Activated T-helper 2 cell treated with anti-CD3 and anti-CD28 coated beads, Interferon-gamma antibody, Interleukin-2, Interleukin-4, amounts not matched to agents 10 μg/mL and 5 μg/mL and 100 μg/mL, durations not matched to agents 14 hours and 24 hours and 36 hours (primary cell): ENCODE measurements around the gene NOP14. TPM values are rescaled to one million over a fixed set of nuclear protein-coding genes. Genes with fewer than 3 reads are reported as not detected.
A peak's percentile ranks its signal among the peaks of the same experiment; 100 is the strongest.

Source experiments
- DNase-seq: peaks from one replicate; pipeline ENCODE4 v3.0.0; 2021; ENCODE audit warnings: low spot score
- H3K27ac Mint-ChIP-seq: one replicate; pipeline ENCODE4 v1.8.0; 2021; ENCODE audit warnings: mixed read lengths
- H3K27me3 Mint-ChIP-seq: one replicate; pipeline ENCODE4 v1.8.0; 2021; ENCODE audit warnings: low read depth, mixed read lengths
- H3K36me3 Mint-ChIP-seq: one replicate; pipeline ENCODE4 v1.8.0; 2021; ENCODE audit warnings: low read depth, mixed read lengths
- H3K4me1 Mint-ChIP-seq: one replicate; pipeline ENCODE4 v1.8.0; 2021; ENCODE audit warnings: low read depth, mixed read lengths
- H3K4me3 Mint-ChIP-seq: one replicate; pipeline ENCODE4 v1.8.0; 2021; ENCODE audit warnings: low read depth, mild to moderate bottlenecking, moderate library complexity, mixed read lengths
- H3K9me3 Mint-ChIP-seq: one replicate; pipeline ENCODE4 v1.8.0; 2021; ENCODE audit warnings: mixed read lengths
- intact Hi-C: fragments of 100-400 bp; cut with micrococcal nuclease; formaldehyde crosslinking; loops from one replicate; pipeline ENCODE4 v1.15.1; 2023
- total RNA-seq: library from RNA; stranded (reverse); gene quantifications from 2 replicates; pipeline ENCODE4 v1.2.3, GENCODE V29; 2022

NOP14 gene
- total RNA-seq, 1 donor from 2014 or later: 106 TPM

DNA sequence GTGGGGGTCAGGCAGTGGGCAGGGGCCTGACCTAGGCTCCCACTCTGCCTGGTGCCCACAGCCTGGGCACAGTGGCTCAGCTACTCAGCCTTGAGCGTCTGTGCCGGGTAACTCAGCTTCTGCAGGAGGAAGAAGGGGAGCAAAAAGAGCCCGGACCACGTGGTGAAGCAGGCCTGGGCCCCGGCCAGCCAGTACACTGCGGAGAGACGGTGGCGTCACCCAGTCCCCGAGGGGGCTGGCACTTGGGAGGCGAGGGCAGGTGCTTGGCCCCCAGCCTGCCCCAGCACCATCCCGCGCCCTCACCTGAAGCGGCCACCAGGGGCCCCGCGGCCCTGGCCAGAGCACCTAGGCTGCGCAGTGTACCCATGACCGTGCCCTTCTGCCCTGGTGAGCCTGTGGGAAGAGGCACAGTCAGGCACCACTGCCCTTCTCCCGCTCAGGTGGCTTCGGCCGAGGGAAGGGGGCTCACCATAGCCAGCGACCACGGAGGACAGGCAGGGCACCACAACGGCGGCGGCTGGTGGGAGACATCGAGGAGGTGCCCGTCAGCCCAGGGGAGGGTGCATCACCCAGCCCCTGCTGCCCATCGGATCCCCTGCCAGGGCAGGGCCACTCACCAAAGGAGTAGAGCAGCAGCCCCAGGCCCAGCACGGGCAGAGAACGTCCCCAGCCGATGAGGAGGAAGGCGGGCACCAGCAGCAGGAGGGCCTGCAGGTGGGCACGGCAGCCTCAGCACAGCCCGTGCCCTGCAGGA lies 32.3 kb downstream of the NOP14 start:
- intact Hi-C loops: no loop called here
- Mint-ChIP-seq H3K36me3 (peaks cover 63% of the 10 kb centered on the region), H3K27me3 (no peaks in the 10 kb centered on the region), H3K4me3 (peak overlapping the region; percentile 30), H3K4me1 (peaks cover 17% of the 10 kb centered on the region), H3K27ac (peak overlapping the region; percentile 82), H3K9me3 (no peaks in the 10 kb centered on the region)
- no peak for DNase-seq

DNA sequence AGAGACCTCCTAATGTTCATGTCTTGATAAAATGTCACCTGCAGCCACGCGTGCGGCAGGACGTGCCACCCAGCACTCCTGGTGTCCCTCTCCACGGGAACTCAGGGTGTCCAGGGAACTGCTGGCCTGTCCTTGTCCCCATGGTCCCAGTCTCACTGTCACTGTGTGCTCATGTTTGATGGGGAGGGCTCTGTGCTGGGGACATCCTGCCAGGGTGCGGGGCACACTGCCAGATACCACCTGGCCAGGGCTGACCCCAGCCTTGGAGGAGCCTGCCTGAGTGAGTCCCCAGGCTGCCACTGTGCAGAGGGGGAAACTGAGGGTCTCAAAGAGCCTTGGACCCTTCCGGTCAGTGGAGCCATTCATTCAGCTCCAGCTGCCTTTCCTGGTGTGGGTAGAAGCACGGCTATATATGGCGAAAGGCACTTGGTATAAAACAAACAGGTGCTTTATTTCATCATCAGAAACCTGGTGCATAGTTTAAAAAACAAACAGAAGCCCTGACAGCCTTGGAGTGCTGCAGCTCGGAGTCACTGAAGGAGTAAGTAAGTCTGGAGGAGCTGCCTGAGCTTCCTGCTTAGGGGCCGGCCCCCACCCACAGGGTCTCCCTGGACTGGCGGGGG lies 33.0 kb downstream of the NOP14 start:
- no peaks in the 10 kb centered on the region for H3K27me3 Mint-ChIP-seq
- DNase-seq: no peak
- intact Hi-C loops: no loop called here
- H3K9me3 Mint-ChIP-seq: no peaks in the 10 kb centered on the region
- no peak overlapping the region for H3K27ac Mint-ChIP-seq
- H3K4me3 Mint-ChIP-seq: peak overlapping the region; percentile 30
- H3K36me3 Mint-ChIP-seq: peaks cover 60% of the 10 kb centered on the region
- H3K4me1 Mint-ChIP-seq: peaks cover 12% of the 10 kb centered on the region

DNA sequence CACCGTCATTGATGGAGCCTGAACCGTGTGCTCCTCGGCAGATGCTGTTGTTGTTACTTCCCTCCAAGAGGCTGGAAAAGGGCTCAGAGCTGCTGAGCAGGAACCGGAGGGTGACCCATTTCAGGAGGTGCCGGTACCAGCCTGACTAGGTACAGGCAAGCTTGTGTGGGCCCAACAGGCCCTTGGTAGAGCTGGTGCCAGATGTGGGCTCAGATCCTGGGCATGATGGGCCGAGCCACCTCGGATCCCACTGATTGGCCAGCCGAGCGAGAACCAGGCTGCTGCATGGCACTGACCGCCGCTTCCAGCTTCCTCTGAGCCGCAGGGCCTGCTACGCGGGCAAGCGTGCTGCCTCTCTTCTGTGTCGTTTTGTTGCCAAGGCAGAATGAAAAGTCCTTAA lies 33.7 kb downstream of the NOP14 start:
- Mint-ChIP-seq H3K27ac (peak overlapping the region; percentile 33), H3K4me3 (no peak overlapping the region), H3K36me3 (peaks cover 66% of the 10 kb centered on the region), H3K9me3 (no peaks in the 10 kb centered on the region), H3K4me1 (peaks cover 12% of the 10 kb centered on the region), H3K27me3 (no peaks in the 10 kb centered on the region)
- intact Hi-C loops: no loop called here
- no peak for DNase-seq

GRCh38 chr4:2928242-2929176 lies 34.7 kb downstream of the NOP14 start:
- intact Hi-C loops: no loop called here
- Mint-ChIP-seq H3K4me3 (no peak overlapping the region), H3K27me3 (no peaks in the 10 kb centered on the region), H3K27ac (peak overlapping the region; percentile 47), H3K4me1 (peaks cover 15% of the 10 kb centered on the region), H3K9me3 (no peaks in the 10 kb centered on the region), H3K36me3 (peaks cover 72% of the 10 kb centered on the region)
- DNase-seq: no peak

DNA sequence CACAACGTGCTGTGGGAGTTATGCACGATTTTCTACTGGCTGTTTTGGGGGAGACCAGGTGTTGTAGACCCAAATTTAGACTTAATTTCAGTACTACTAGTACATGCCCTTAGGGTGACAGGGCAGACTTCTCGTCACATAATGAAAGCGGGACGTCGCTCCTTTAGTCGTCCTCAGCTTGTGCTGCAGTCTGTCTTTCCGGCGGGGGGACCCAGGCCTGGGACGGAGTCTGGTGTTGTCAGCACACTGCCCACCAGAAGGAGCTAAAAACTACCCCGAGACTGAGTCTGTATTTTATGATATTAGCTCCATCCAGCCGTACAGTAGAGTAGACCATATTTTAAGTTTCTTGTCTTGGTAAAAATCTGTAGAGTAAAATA lies 35.5 kb downstream of the NOP14 start:
- Mint-ChIP-seq H3K4me3 (no peak overlapping the region), H3K36me3 (peaks cover 68% of the 10 kb centered on the region), H3K9me3 (no peaks in the 10 kb centered on the region), H3K27me3 (no peaks in the 10 kb centered on the region), H3K4me1 (peaks cover 13% of the 10 kb centered on the region), H3K27ac (peak overlapping the region; percentile 47)
- intact Hi-C loops: no loop called here
- DNase-seq: no peak

GRCh38 chr4:2927016-2927695 lies 36.0 kb downstream of the NOP14 start:
- DNase-seq: no peak
- peak overlapping the region; percentile 47 for H3K27ac Mint-ChIP-seq
- no peaks in the 10 kb centered on the region for H3K27me3 Mint-ChIP-seq
- peaks cover 71% of the 10 kb centered on the region for H3K36me3 Mint-ChIP-seq
- no peaks in the 10 kb centered on the region for H3K9me3 Mint-ChIP-seq
- no peak overlapping the region for H3K4me3 Mint-ChIP-seq
- H3K4me1 Mint-ChIP-seq: peaks cover 15% of the 10 kb centered on the region
- intact Hi-C loops: no loop called here

DNA sequence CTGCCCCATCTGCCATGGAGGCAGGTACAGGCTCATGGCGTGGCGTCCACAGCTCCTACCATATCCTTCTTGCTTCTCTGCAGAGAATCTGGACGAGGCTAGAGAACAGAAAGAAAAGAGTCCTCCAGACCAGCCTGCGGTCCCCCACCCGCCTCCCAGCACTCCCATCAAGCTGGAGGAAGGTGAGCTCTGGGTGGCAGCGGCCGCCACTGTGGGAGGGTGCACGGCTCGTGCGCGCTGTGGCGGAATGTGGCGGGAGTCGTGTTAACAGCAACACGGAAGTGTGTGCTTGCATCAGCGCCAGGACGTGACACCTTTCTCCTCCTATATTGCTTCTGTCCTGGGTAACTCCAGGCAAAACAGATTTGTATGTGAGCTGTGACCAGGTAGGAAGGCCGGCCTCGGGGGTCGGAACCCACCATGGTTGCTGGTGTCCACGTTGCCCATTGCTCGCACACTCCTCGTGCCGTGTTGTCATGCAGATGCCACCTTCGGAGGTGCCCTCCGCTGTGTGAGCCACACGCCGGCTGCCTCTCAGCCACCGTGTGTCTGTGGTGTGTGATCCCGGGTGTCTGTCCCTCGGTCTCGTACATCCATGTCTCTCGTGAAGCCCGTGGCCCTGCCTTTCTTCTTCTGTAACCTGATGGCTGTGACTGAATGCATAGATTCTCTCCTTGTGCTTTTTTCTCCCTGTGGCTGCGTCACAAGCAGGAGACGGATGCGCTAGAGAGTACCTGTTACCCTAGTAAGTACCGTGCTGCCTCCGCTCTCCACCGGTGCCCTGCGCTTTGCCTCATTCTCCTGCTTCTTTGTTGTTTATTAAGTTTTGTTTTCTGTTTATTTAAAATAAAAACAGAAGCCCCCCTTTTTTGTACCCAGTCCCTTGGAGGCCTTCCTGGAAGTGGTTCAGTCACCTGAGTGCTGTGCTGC lies 37.0 kb downstream of the NOP14 start:
- intact Hi-C loops: no loop called here
- peaks cover 19% of the 10 kb centered on the region for H3K4me1 Mint-ChIP-seq
- H3K4me3 Mint-ChIP-seq: no peak overlapping the region
- H3K27me3 Mint-ChIP-seq: no peaks in the 10 kb centered on the region
- no peak overlapping the region for H3K27ac Mint-ChIP-seq
- DNase-seq: no peak
- peaks cover 74% of the 10 kb centered on the region for H3K36me3 Mint-ChIP-seq
- H3K9me3 Mint-ChIP-seq: no peaks in the 10 kb centered on the region

- no peak overlapping the region for H3K4me3 Mint-ChIP-seq
- peaks cover 76% of the 10 kb centered on the region for H3K36me3 Mint-ChIP-seq
- peaks cover 22% of the 10 kb centered on the region for H3K4me1 Mint-ChIP-seq
- no peaks in the 10 kb centered on the region for H3K9me3 Mint-ChIP-seq
- intact Hi-C loops: no loop called here
- H3K27me3 Mint-ChIP-seq: no peaks in the 10 kb centered on the region
- DNase-seq: no peak
- H3K27ac Mint-ChIP-seq: no peak overlapping the region
Observed at GRCh38 chr4:2925496-2925895, 37.7 kb downstream of the NOP14 start.

GRCh38 chr4:2924765-2925301 lies 38.4 kb downstream of the NOP14 start:
- intact Hi-C loops: no loop called here
- Mint-ChIP-seq H3K36me3 (peaks cover 78% of the 10 kb centered on the region), H3K27me3 (no peaks in the 10 kb centered on the region), H3K9me3 (peaks cover 4% of the 10 kb centered on the region), H3K4me1 (peaks cover 25% of the 10 kb centered on the region), H3K4me3 (no peak overlapping the region), H3K27ac (peak overlapping the region; percentile 17)
- DNase-seq: no peak

- DNase-seq: no peak
- Mint-ChIP-seq H3K36me3 (peaks cover 78% of the 10 kb centered on the region), H3K27me3 (no peaks in the 10 kb centered on the region), H3K4me3 (no peak overlapping the region), H3K4me1 (peaks cover 25% of the 10 kb centered on the region), H3K9me3 (peaks cover 8% of the 10 kb centered on the region), H3K27ac (peak overlapping the region; percentile 17)
- intact Hi-C loops: no loop called here
Observed at GRCh38 chr4:2924286-2924685, 38.9 kb downstream of the NOP14 start.

DNA sequence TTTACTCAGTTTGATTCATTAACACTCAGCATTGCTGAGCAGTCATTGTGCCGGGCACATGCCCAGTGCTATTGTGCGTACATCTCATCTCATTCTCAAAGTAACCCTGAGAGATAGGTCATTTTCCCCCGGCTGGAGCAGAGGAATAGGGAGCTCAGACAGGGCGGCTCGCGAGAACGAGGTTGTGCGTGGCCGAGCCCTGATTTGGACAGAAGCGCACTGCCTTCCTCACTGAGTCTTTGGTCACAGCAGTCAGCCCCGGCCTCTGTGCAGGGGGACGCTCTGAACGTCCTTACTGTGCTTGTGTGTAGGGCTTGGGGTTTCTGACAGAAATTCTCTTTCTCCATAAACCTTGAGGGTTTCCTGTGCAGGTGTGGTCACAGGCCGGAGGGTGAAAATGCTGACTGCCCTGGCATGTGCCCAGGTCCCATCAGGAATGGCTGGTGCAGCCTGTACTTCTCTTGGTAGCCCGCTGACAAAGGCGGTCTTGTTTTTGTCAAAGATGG lies 39.5 kb downstream of the NOP14 start:
- Mint-ChIP-seq H3K27me3 (no peaks in the 10 kb centered on the region), H3K27ac (peak overlapping the region; percentile 68), H3K4me1 (peaks cover 25% of the 10 kb centered on the region), H3K9me3 (peaks cover 8% of the 10 kb centered on the region), H3K36me3 (peaks cover 78% of the 10 kb centered on the region), H3K4me3 (no peak overlapping the region)
- no peak for DNase-seq
- intact Hi-C loops: no loop called here
